SK-N-SH treated with all-trans-retinoic acid at 6 μM for 48 hours (cell line): Measurements from ENCODE around the gene POLR2M.

Source experiments
- ATAC-seq: fragments of 200-7000 bp; cut with Tn5 transposase; 3 replicates; pipeline ENCODE4 v1.9.1; 2020; ENCODE audit warnings: mild to moderate bottlenecking, moderate library complexity
- ARNTL ChIP-seq: fragments of 450-650 bp; formaldehyde crosslinking; IDR thresholded peaks from 2 replicates; pipeline ENCODE4 v1.5.0; 2020; ENCODE audit warnings: low read depth, mild to moderate bottlenecking, moderate library complexity, borderline replicate concordance
- CREB5 ChIP-seq: fragments of 250-450 bp; sonication (Bioruptor Pico); IDR thresholded peaks from 2 replicates; pipeline ENCODE4 v1.5.1; 2020; ENCODE audit warnings: low read depth, mild to moderate bottlenecking, moderate library complexity
- CSDC2 ChIP-seq: fragments of 250-450 bp; sonication (Bioruptor Pico); IDR thresholded peaks from 2 replicates; pipeline ENCODE4 v1.5.0; 2020; ENCODE audit warnings: mild to moderate bottlenecking, moderate library complexity
- CSRNP3 ChIP-seq: fragments of 250-450 bp; sonication (Bioruptor Pico); IDR thresholded peaks from 2 replicates; pipeline ENCODE4 v1.5.1; 2021; ENCODE audit warnings: mild to moderate bottlenecking, moderate library complexity
- ESRRG ChIP-seq: fragments of 250-450 bp; sonication (Bioruptor Pico); IDR thresholded peaks from 2 replicates; pipeline ENCODE4 v1.6.1; 2021; ENCODE audit warnings: mild to moderate bottlenecking
- ISL1 ChIP-seq: fragments of 250-450 bp; sonication (Bioruptor Pico); IDR thresholded peaks from 2 replicates; pipeline ENCODE4 v2.1.2; 2022; ENCODE audit warnings: mild to moderate bottlenecking, moderate library complexity
- OSR1 ChIP-seq: fragments of 250-450 bp; sonication (Bioruptor Pico); IDR thresholded peaks from 2 replicates; pipeline ENCODE4 v1.8.0; 2022; ENCODE audit warnings: moderate library complexity, mild to moderate bottlenecking, inconsistent platforms
- PATZ1 ChIP-seq: fragments of 250-450 bp; sonication (Bioruptor Pico); IDR thresholded peaks from 2 replicates; pipeline ENCODE4 v1.8.0; 2020; ENCODE audit warnings: mild to moderate bottlenecking, moderate library complexity, borderline replicate concordance
- POU6F1 ChIP-seq: fragments of 250-450 bp; sonication (Bioruptor Pico); IDR thresholded peaks from 2 replicates; pipeline ENCODE4 v1.8.0; 2021; ENCODE audit warnings: low read depth, mild to moderate bottlenecking, moderate library complexity, borderline replicate concordance
- PPARA ChIP-seq: fragments of 250-450 bp; sonication (Bioruptor Pico); IDR thresholded peaks from 2 replicates; pipeline ENCODE4 v1.5.0; 2020; ENCODE audit warnings: mild to moderate bottlenecking, borderline replicate concordance
- RARB ChIP-seq: fragments of 250-450 bp; sonication (Bioruptor Pico); IDR thresholded peaks from 2 replicates; pipeline ENCODE4 v1.8.0; 2021; ENCODE audit warnings: mild to moderate bottlenecking, moderate library complexity
- SNAI2 ChIP-seq: fragments of 250-450 bp; sonication (Bioruptor Pico); IDR thresholded peaks from 2 replicates; pipeline ENCODE4 v1.5.0; 2020; ENCODE audit warnings: mild to moderate bottlenecking, moderate library complexity
- TCF4 ChIP-seq: fragments of 250-450 bp; sonication (Bioruptor Pico); IDR thresholded peaks from 2 replicates; pipeline ENCODE4 v1.8.0; 2021; ENCODE audit warnings: mild to moderate bottlenecking, moderate library complexity, borderline replicate concordance
- TOX ChIP-seq: fragments of 250-450 bp; sonication (Bioruptor Pico); IDR thresholded peaks from 2 replicates; pipeline ENCODE4 v1.8.0; 2021; ENCODE audit warnings: mild to moderate bottlenecking, moderate library complexity, borderline replicate concordance
- TSHZ2 ChIP-seq: fragments of 250-450 bp; sonication (Bioruptor Pico); IDR thresholded peaks from 2 replicates; pipeline ENCODE4 v1.5.0; 2020; ENCODE audit warnings: mild to moderate bottlenecking, moderate library complexity
- ZC3H10 ChIP-seq: fragments of 250-450 bp; sonication (Bioruptor Pico); IDR thresholded peaks from 2 replicates; pipeline ENCODE4 v1.5.1; 2021; ENCODE audit warnings: mild to moderate bottlenecking, moderate library complexity
- ZFP3 ChIP-seq: fragments of 250-450 bp; sonication (Bioruptor Pico); IDR thresholded peaks from 2 replicates; pipeline ENCODE4 v1.5.0; 2020; ENCODE audit warnings: mild to moderate bottlenecking, moderate library complexity
- ZFP30 ChIP-seq: fragments of 450-650 bp; formaldehyde crosslinking; IDR thresholded peaks from 2 replicates; pipeline ENCODE4 v1.5.0; 2022; ENCODE audit warnings: mild to moderate bottlenecking, moderate library complexity
- ZNF565 ChIP-seq: fragments of 450-650 bp; formaldehyde crosslinking; conservative IDR thresholded peaks from 2 replicates; pipeline ENCODE4 v1.5.0; 2020; ENCODE audit warnings: low read depth, mild to moderate bottlenecking, moderate library complexity
- ZNF70 ChIP-seq: fragments of 450-650 bp; formaldehyde crosslinking; IDR thresholded peaks from 2 replicates; pipeline ENCODE4 v1.5.0; 2020; ENCODE audit warnings: mild to moderate bottlenecking, moderate library complexity

POLR2M gene

GRCh38 chr15:57665194-57665593, 41.3 kb upstream of the POLR2M start:
- ATAC-seq = no peak
- TF ChIP-seq CREB5 (no peak), ZFP3 (CRISPR knock-in tag) (no peak), ESRRG (CRISPR knock-in tag) (no peak), PPARA (CRISPR knock-in tag) (no peak), TOX (CRISPR knock-in tag) (no peak), PATZ1 (CRISPR knock-in tag) (no peak), CSRNP3 (no peak), ARNTL (CRISPR knock-in tag) (no peak), SNAI2 (CRISPR knock-in tag) (no peak), ZC3H10 (CRISPR knock-in tag) (no peak), ZFP30 (CRISPR knock-in tag) (no peak), ZNF70 (no peak), ISL1 (CRISPR knock-in tag) (no peak), ZNF565 (CRISPR knock-in tag) (no peak), RARB (no peak), POU6F1 (CRISPR knock-in tag) (no peak), OSR1 (CRISPR knock-in tag) (no peak), TCF4 (CRISPR knock-in tag) (no peak)
- TF ChIP-seq, all 23 proteins: peak for 0

- TF ChIP-seq ZC3H10 (CRISPR knock-in tag) = no peak
- TF ChIP-seq ESRRG (CRISPR knock-in tag) = no peak
- no peak for TF ChIP-seq ISL1 (CRISPR knock-in tag)
- no peak for TF ChIP-seq CREB5
- TF ChIP-seq TSHZ2 (CRISPR knock-in tag) = no peak
- no peak for TF ChIP-seq ZNF70
- no peak for TF ChIP-seq ZFP30 (CRISPR knock-in tag)
- no peak for TF ChIP-seq ZNF565 (CRISPR knock-in tag)
- no peak for TF ChIP-seq CSDC2 (CRISPR knock-in tag)
- no peak for TF ChIP-seq POU6F1 (CRISPR knock-in tag)
- ATAC-seq = no peak
These were observed 40.6 kb upstream of the POLR2M start for GRCh38 chr15:57665939-57666338.
